Measurements from ENCODE around the gene GRM5.

GRM5 gene

DNA sequence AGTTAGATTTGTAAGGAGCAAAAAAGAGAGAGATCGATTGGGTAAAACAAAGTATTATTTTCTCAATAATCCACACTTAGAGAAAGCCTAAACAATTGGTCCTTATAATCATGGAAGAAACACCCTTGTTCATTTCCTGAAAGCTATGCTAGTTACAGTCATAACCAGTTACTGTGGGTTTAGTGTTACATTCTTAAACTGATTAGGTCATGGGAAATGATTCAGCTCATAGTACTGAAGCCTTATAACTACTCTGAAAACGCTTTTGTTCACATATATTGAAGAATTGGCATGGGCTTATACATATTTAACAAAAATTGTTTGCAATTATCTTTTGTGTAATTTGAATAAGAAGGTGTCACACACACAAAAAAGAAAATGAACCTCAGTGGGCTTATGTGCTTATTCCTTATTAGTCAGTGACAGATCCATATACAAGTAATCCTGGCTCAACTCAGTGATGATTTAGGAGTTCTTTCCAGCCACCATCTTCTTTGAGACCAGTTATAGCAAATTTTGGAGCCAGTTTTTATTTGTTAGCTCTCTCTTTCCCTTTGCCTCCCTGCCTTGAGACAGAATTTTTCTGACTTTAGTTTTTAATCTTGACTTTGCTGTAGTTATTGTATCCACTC lies 529.8 kb downstream of the GRM5 start:
- TF ChIP-seq, protein P1, sequence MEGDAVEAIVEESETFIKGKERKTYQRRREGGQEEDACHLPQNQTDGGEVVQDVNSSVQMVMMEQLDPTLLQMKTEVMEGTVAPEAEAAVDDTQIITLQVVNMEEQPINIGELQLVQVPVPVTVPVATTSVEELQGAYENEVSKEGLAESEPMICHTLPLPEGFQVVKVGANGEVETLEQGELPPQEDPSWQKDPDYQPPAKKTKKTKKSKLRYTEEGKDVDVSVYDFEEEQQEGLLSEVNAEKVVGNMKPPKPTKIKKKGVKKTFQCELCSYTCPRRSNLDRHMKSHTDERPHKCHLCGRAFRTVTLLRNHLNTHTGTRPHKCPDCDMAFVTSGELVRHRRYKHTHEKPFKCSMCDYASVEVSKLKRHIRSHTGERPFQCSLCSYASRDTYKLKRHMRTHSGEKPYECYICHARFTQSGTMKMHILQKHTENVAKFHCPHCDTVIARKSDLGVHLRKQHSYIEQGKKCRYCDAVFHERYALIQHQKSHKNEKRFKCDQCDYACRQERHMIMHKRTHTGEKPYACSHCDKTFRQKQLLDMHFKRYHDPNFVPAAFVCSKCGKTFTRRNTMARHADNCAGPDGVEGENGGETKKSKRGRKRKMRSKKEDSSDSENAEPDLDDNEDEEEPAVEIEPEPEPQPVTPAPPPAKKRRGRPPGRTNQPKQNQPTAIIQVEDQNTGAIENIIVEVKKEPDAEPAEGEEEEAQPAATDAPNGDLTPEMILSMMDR (IDR thresholded peaks at IDR 0.05), result no peak

DNA sequence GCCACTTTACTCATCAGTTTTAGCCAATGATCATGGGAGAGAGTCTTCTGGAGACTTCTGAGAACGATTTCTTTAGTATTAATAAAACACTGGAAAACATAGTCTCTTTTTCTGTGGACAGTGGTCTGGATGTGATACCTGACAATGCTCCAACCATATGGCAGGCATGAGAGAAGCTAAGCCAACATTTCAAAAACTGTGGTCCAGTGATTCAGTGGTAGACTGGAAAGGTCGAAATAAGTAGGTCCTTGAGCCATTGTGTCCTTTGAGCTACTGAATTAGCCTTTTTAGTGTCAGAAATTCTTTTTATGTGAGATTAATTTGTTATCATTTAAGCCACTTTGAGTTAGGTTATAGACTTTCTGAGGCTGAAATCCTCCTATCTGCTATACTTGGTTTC lies 530.5 kb downstream of the GRM5 start:
- TF ChIP-seq, protein P1 (IDR thresholded peaks at IDR 0.05), result no peak

DNA sequence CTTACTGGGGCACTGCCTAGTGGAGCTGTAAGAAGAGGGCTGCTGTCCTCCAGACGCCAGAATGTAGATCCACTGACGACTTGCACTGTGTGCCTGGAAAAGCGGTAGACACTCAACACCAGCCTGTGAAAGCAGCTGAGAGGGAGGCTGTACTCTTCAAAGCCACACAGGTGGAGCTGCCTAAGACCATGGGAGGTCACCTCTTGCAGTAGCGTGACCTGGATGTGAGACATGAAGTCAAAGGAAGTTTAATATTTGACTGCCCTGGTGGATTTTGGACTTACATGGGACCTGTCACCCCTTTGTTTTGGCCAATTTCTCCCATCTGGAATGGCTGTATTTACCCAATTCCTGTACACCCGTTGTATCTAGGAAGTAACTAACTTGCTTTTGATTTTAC lies 531.6 kb downstream of the GRM5 start:
- TF ChIP-seq, protein P1 (IDR thresholded peaks at IDR 0.05), result no peak

DNA sequence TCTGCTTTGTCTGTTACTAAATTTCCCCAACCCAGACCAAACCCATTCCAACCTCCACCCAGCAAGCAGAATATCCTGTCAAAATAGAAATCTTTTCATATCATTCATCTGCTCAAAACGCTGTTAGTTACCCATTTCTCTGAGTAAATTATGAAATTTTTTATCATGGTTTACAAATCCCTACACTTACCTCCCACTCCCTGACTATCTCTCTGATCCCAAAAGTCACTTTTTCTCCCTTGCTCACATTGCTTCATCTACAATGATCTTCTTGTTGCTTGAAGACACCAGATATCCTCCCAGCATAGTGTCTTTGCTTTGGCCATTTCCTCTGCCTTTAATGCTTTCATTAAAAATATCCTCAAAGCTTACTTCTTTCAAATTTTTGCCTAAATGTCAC lies 532.8 kb downstream of the GRM5 start:
- TF ChIP-seq, protein P1 (IDR thresholded peaks at IDR 0.05), result no peak

DNA sequence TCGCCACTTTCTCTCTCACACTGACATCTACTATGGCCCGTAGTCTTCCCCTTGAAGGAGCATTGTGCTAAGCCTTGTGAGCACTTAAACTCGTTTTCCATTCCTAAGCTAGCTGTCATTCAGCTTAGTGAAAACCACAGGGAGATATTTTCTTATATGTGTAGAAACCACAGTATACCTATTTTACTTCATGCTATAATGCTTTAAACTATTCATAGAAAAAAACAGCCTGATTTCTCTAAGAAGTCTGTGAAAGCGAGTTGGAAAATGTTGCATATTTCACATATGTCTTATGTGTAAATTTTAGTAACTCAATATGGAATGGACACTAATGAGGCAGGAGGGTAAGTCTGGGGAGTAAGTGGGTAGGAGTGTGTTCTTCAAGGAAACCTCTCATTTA lies 534.0 kb downstream of the GRM5 start:
- TF ChIP-seq, protein P1 (IDR thresholded peaks at IDR 0.05), result no peak

DNA sequence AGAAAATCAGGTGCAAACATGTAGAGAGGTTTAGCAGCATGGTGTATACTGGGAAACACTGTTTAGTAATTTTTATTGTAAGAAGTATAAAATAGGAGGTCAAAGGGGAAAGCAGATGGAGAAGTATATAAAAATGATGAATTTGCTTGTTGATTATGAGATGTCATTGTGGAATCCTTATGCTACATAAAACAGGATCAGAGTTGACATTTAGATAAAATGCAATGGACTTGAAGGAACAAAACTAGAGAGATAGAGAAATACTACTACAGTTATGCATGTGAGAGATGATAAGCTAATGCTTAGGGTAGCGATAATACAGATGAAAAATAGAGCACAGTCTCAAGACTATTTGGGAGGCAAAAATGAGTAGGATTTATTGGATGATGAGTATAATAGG lies 536.4 kb downstream of the GRM5 start:
- TF ChIP-seq, protein P1 (IDR thresholded peaks at IDR 0.05), result no peak

DNA sequence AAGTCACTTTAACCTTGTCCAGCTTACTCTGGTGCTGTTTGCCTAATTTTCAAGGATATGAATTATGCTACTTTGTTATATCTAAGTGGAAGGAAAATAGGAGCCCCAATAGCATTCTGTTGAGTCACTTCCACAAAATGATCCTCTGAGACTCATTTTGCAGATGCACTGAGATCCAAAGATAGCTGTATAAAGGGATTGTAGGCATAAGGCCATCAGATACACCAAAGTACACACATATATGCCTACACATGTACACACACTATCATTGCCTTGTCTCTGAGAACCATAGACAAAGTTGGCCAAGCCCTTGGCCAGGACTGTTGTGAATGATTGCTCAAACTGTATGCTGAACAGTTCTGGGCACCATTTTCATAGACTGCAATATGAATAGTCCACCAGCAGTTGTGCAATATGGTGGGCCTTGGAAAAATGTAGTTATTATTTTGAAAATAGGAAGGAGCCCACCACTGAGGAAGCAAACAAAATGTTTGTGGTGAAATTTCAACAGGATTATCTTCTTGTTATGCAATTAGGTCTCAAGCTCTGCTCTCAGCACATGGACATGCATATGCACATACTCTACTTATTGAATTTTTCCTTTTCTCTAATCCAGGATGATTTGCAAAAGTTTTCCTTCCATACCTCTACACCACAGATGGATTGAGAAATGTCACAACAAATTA lies 542.3 kb downstream of the GRM5 start:
- TF ChIP-seq, protein P1 (IDR thresholded peaks at IDR 0.05), result no peak

All from LNCAP (cell line).